Nephron (organoid): Measurements from ENCODE around the gene TRMT10B.
A peak's percentile ranks its signal among the peaks of the same experiment; 100 is the strongest.

ENCODE experiments used
- H3K27ac Mint-ChIP-seq, 3 experiments: 2 replicates each; pipeline ENCODE4 v1.8.0; 2020; ENCODE audit warnings: mixed read lengths in 3 of 3, mild to moderate bottlenecking in 2 of 3, moderate library complexity in 1 of 3
- H3K27me3 Mint-ChIP-seq: 2 replicates; pipeline ENCODE4 v1.8.0; 2021; ENCODE audit warnings: low read depth, mild to moderate bottlenecking, moderate library complexity, mixed read lengths
- H3K36me3 Mint-ChIP-seq: 2 replicates; pipeline ENCODE4 v1.8.0; 2020; ENCODE audit warnings: low read depth, mixed read lengths
- H3K4me1 Mint-ChIP-seq: 2 replicates; pipeline ENCODE4 v1.8.0; 2020; ENCODE audit warnings: mixed read lengths
- H3K4me3 Mint-ChIP-seq, 3 experiments: 2 replicates each; pipeline ENCODE4 v1.8.0; 2020; ENCODE audit warnings: mild to moderate bottlenecking in 3 of 3, mixed read lengths in 3 of 3, moderate library complexity in 2 of 3
- H3K9me3 Mint-ChIP-seq: 2 replicates; pipeline ENCODE4 v1.8.0; 2020; ENCODE audit warnings: mixed read lengths
- CTCF ChIP-seq, 3 experiments: fragments of 200-600 bp; sonication (generic); IDR thresholded peaks; one replicate each; pipeline ENCODE4 v1.5.0; 2021; ENCODE audit warnings: antibody characterized with exemption in 3 of 3; ENCODE audit not compliant: unreplicated experiment in 3 of 3

The TRMT10B gene

GRCh38 chr9:37730839-37731238, 22.8 kb upstream of the TRMT10B start:
- peaks cover 34% of the 10 kb centered on the region for H3K4me1 Mint-ChIP-seq
- no peaks in the 10 kb centered on the region for H3K9me3 Mint-ChIP-seq
- no peak overlapping the region for H3K27ac Mint-ChIP-seq
- TF ChIP-seq CTCF (IDR thresholded peaks at IDR 0.05; ENCODE audit: unreplicated experiment in 3 of 3) = no peak
- H3K27me3 Mint-ChIP-seq = peaks cover 8% of the 10 kb centered on the region
- no peaks in the 10 kb centered on the region for H3K36me3 Mint-ChIP-seq
- H3K4me3 Mint-ChIP-seq = no peak overlapping the region

GRCh38 chr9:37732086-37732741, 21.4 kb upstream of the TRMT10B start:
- Mint-ChIP-seq H3K4me3 (no peak overlapping the region), H3K27ac (peak overlapping the region in 2 of 3 experiments; percentile 31 to 49)

GRCh38 chr9:37732952-37733351, 20.7 kb upstream of the TRMT10B start:
- TF ChIP-seq CTCF (IDR thresholded peaks at IDR 0.05; ENCODE audit: unreplicated experiment in 3 of 3) = no peak
- H3K27ac Mint-ChIP-seq = no peak overlapping the region
- H3K4me1 Mint-ChIP-seq = peaks cover 34% of the 10 kb centered on the region
- no peaks in the 10 kb centered on the region for H3K9me3 Mint-ChIP-seq
- H3K27me3 Mint-ChIP-seq = peaks cover 8% of the 10 kb centered on the region
- no peaks in the 10 kb centered on the region for H3K36me3 Mint-ChIP-seq
- H3K4me3 Mint-ChIP-seq = no peak overlapping the region

More at GRCh38 chr9:37732086-37732741, 21.4 kb upstream of the TRMT10B start:
- Mint-ChIP-seq H3K36me3 (no peaks in the 10 kb centered on the region), H3K9me3 (no peaks in the 10 kb centered on the region), H3K4me1 (peaks cover 34% of the 10 kb centered on the region), H3K27me3 (peaks cover 8% of the 10 kb centered on the region)
- TF ChIP-seq CTCF (IDR thresholded peaks at IDR 0.05; ENCODE audit: unreplicated experiment in 3 of 3) = no peak

GRCh38 chr9:37739222-37739621, 14.4 kb upstream of the TRMT10B start:
- H3K9me3 Mint-ChIP-seq = no peaks in the 10 kb centered on the region
- H3K27ac Mint-ChIP-seq = no peak overlapping the region
- peaks cover 7% of the 10 kb centered on the region for H3K27me3 Mint-ChIP-seq
- no peak for TF ChIP-seq CTCF (IDR thresholded peaks at IDR 0.05; ENCODE audit: unreplicated experiment in 3 of 3)
- H3K36me3 Mint-ChIP-seq = no peaks in the 10 kb centered on the region
- no peaks in the 10 kb centered on the region for H3K4me1 Mint-ChIP-seq
- H3K4me3 Mint-ChIP-seq = no peak overlapping the region

DNA sequence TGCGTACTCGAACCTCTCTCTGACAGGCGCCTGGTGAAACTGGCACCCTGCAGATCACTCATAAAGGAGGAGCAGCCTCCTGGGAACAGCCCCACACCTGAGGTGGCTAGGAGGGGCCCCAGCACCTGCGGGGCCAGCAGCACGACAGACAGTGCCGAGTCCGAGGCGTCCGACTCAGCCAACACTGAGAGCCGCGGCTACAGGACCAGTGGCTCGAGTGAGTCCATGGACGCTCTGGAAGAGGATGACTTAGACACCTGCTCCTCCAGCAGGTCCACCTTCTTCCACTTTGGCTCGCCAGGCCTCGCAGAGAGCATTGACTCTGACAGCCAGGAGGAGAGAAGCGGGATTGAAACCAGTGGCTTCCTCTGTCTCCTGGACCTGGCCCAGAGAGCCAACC, 13.5 kb upstream of the TRMT10B start:
- H3K4me1 Mint-ChIP-seq = no peaks in the 10 kb centered on the region
- H3K36me3 Mint-ChIP-seq = no peaks in the 10 kb centered on the region
- H3K9me3 Mint-ChIP-seq = no peaks in the 10 kb centered on the region
- no peak overlapping the region for H3K4me3 Mint-ChIP-seq
- H3K27me3 Mint-ChIP-seq = peaks cover 6% of the 10 kb centered on the region
- H3K27ac Mint-ChIP-seq = no peak overlapping the region
- no peak for TF ChIP-seq CTCF (IDR thresholded peaks at IDR 0.05; ENCODE audit: unreplicated experiment in 3 of 3)

DNA sequence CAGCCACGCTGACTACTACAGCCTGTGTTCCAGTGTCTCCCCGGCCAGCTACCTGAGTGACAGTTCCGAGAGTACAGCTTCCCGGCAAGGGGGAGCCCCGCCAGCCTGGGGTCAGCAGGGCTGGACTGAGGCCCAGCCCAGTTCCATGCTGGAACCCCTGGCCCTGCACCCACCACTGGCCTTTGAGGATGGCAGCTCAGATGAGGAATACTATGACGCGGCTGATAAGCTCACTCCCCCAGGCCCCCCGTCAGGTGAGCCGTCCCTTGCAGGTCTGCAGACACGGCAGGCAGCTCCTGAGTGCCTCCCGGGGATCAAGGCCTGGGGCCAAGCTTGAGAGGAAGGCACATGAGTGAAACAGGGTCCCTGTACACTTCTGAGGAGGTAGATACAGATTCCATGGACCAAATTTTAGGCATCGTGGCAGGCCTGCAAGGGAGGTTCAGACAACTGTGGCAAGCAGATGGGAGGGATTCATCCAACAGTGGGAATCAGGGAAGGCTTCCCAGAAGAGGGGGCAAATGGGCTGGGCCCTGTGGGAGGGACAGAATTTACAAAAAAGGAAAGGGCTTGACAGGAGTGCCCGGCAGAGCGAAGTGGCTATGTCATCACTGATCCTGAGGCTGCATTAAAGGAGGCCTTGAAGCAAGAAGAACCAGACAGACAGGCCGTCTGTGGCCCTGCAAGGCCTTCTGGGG, 12.8 kb upstream of the TRMT10B start:
- no peak for TF ChIP-seq CTCF (IDR thresholded peaks at IDR 0.05; ENCODE audit: unreplicated experiment in 3 of 3)
- H3K4me1 Mint-ChIP-seq = no peaks in the 10 kb centered on the region
- H3K27me3 Mint-ChIP-seq = peaks cover 3% of the 10 kb centered on the region
- no peaks in the 10 kb centered on the region for H3K9me3 Mint-ChIP-seq
- H3K36me3 Mint-ChIP-seq = no peaks in the 10 kb centered on the region
- H3K27ac Mint-ChIP-seq = no peak overlapping the region
- H3K4me3 Mint-ChIP-seq = no peak overlapping the region
